ENCODE measurements around the gene EIF3CL. TPM values are rescaled to one million over a fixed set of nuclear protein-coding genes. Genes with fewer than 3 reads are reported as not detected.
"Not testable (repeated sequence)": the region's sequence is repeated elsewhere in the genome, so short reads cannot be mapped to it uniquely, and the experiment has no call there.

Gene EIF3CL
- total RNA-seq, 1 donor, result 78.2 TPM

DNA sequence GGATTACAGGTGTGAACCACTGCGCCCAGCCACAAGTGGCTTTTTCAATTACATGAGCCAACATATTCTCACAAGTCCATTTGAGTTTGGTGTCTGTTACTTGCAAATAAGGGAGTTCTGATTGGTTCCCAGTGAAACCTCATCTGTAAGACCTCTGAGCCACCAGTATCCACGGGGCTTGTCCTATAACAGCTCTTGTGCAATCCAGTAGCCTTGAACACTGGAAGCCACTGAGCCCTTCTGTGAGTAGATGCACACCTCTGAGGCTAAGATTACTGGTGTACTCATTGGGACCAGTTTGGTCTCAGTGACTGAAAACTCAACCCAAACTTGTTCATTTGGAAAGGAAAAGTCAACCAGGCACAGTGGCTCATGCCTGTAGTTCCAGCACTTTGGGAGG is 72.7 kb downstream of the EIF3CL start:
- H3K9me3 ChIP-seq (ENCODE audit: low read depth, low read length); H3K79me2 ChIP-seq (ENCODE audit: insufficient read depth, low read length); DNase-seq (ENCODE audit: insufficient read length, low spot score, missing footprints); H3K27me3 ChIP-seq (ENCODE audit: insufficient read depth, low read length); H2AFZ ChIP-seq (ENCODE audit: low read length); H3K4me3 ChIP-seq (ENCODE audit: insufficient read depth, low read length); H4K20me1 ChIP-seq (ENCODE audit: insufficient read depth, low read length); H3K4me2 ChIP-seq (ENCODE audit: insufficient read depth, low read length); H3K4me1 ChIP-seq (ENCODE audit: insufficient read depth, low read length); H3K36me3 ChIP-seq (ENCODE audit: insufficient read depth, low read length); H3K27ac ChIP-seq (ENCODE audit: low read depth, low read length): not testable (repeated sequence)

GRCh38 chr16:28330232-28330631 is 73.4 kb downstream of the EIF3CL start:
- not testable (repeated sequence) for H4K20me1 ChIP-seq (ENCODE audit: insufficient read depth, low read length); H3K4me3 ChIP-seq (ENCODE audit: insufficient read depth, low read length)

More at GRCh38 chr16:28330232-28330631, 73.4 kb downstream of the EIF3CL start:
- not testable (repeated sequence) for H3K9me3 ChIP-seq (ENCODE audit: low read depth, low read length); H2AFZ ChIP-seq (ENCODE audit: low read length); H3K79me2 ChIP-seq (ENCODE audit: insufficient read depth, low read length); H3K4me1 ChIP-seq (ENCODE audit: insufficient read depth, low read length); H3K27me3 ChIP-seq (ENCODE audit: insufficient read depth, low read length); H3K36me3 ChIP-seq (ENCODE audit: insufficient read depth, low read length); H3K27ac ChIP-seq (ENCODE audit: low read depth, low read length); H3K4me2 ChIP-seq (ENCODE audit: insufficient read depth, low read length)
- peak; percentile 4 for DNase-seq (ENCODE audit: insufficient read length, low spot score, missing footprints)

Small RNAs within 50 kb of the gene (small RNA-seq; reads per million reads assigned to genes)
- gene AC138904.2, result not detected
- gene MIR6862-1, result not detected

Other genes with a start within 250 kb of the EIF3CL start
- 82.2 and 102 TPM in 2 replicates for gene XPO6, start 191.9 kb downstream of the EIF3CL start, total RNA-seq
- not detected in 2 replicates for gene SBK1, start 111.3 kb downstream of the EIF3CL start, total RNA-seq
- gene NPIPB6, start 40.3 kb downstream of the EIF3CL start, total RNA-seq, result 0.59 and 2.9 TPM in 2 replicates
- gene NPIPB7, start 68.5 kb upstream of the EIF3CL start, total RNA-seq, result not detected in 2 replicates
- gene CLN3, start 88.2 kb upstream of the EIF3CL start, total RNA-seq, result 27.9 and 28.0 TPM in 2 replicates
- gene APOBR, start 90.8 kb upstream of the EIF3CL start, total RNA-seq, result under 0.01 TPM in 1 of 2 replicates, not detected in the other
- not detected in 2 replicates for gene IL27, start 103.0 kb upstream of the EIF3CL start, total RNA-seq
- gene NUPR1, start 135.1 kb upstream of the EIF3CL start, total RNA-seq, result 27.9 and 31.5 TPM in 2 replicates
- gene SGF29, start 150.1 kb upstream of the EIF3CL start, total RNA-seq, result 9.4 and 13.4 TPM in 2 replicates
- gene SULT1A2, start 193.2 kb upstream of the EIF3CL start, total RNA-seq, result not detected in 2 replicates
- gene SULT1A1, start 206.2 kb upstream of the EIF3CL start, total RNA-seq, result 1.8 and 2.9 TPM in 2 replicates
- not detected in 2 replicates for gene NPIPB8, start 234.2 kb upstream of the EIF3CL start, total RNA-seq

All from osteoblast (primary cell).